Thyroid gland (tissue), 4 donors: ENCODE results near the gene RAC2.

Source experiments
- CTCF ChIP-seq, 6 experiments: fragments of 200-600 bp in 3 of 6; fragments of 450-650 bp in 3 of 6; sonication (generic) in 3 of 6; IDR thresholded peaks; one replicate each; pipeline ENCODE4 v1.5.1; 2016 to 2019; ENCODE audit warnings: antibody characterized with exemption in 6 of 6, mild to moderate bottlenecking in 2 of 6, inconsistent platforms in 1 of 6, moderate library complexity in 1 of 6
- POLR2A ChIP-seq, 2 donors: fragments of 450-650 bp; IDR thresholded peaks; one replicate each; pipeline ENCODE4 v1.6.1; 2017; ENCODE audit warnings: antibody characterized with exemption in 2 of 2, mild to moderate bottlenecking in 2 of 2, moderate library complexity in 1 of 2

- no peak for TF ChIP-seq CTCF (IDR thresholded peaks at IDR 0.05)
- no peak for TF ChIP-seq POLR2A (IDR thresholded peaks at IDR 0.05)
These were observed 3.7 kb downstream of the RAC2 start for GRCh38 chr22:37240240-37240940.
